ENCODE measurements around the gene TREML4. TPM values are rescaled to one million over a fixed set of nuclear protein-coding genes. Genes with fewer than 3 reads are reported as not detected.
A peak's percentile ranks its signal among the peaks of the same experiment; 100 is the strongest.

The TREML4 gene
- total RNA-seq, 1 donor from 2014 or later: not detected

GRCh38 chr6:41275489-41275888 is 47.3 kb downstream of the TREML4 start:
- no peak overlapping the region for H3K4me3 ChIP-seq (ENCODE audit: low read depth, low read length)
- TF ChIP-seq, protein P1, sequence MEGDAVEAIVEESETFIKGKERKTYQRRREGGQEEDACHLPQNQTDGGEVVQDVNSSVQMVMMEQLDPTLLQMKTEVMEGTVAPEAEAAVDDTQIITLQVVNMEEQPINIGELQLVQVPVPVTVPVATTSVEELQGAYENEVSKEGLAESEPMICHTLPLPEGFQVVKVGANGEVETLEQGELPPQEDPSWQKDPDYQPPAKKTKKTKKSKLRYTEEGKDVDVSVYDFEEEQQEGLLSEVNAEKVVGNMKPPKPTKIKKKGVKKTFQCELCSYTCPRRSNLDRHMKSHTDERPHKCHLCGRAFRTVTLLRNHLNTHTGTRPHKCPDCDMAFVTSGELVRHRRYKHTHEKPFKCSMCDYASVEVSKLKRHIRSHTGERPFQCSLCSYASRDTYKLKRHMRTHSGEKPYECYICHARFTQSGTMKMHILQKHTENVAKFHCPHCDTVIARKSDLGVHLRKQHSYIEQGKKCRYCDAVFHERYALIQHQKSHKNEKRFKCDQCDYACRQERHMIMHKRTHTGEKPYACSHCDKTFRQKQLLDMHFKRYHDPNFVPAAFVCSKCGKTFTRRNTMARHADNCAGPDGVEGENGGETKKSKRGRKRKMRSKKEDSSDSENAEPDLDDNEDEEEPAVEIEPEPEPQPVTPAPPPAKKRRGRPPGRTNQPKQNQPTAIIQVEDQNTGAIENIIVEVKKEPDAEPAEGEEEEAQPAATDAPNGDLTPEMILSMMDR (IDR thresholded peaks at IDR 0.05; ENCODE audit: insufficient read depth, low read length, poor library complexity, severe bottlenecking): no peak
- no peaks in the 10 kb centered on the region for H3K27me3 ChIP-seq (ENCODE audit: control insufficient read depth, insufficient read depth, low read length)
- no peaks in the 10 kb centered on the region for H3K36me3 ChIP-seq (ENCODE audit: control insufficient read depth, insufficient read depth, low read length)
- DNase-seq (ENCODE audit: low read depth): no peak

DNA sequence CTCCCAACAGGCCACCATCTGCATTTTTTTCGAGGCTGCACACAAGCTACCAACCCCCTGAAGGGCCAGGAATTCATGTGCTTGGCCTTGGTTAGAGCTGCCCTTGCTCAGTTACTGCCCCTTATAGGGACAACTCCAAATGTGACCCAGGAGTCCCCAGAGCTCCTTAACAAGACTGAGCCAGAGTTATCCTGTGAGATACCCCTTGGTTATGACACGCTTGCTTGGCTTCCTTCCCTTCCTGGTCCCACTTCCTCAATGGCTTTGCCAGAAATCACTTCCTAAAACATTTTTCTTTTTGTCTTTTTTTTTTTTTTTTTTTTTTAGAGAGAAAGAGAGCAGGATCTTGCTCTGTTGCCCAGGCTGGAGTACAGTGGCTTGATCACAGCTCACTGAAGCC is 49.5 kb downstream of the TREML4 start:
- H3K36me3 ChIP-seq (ENCODE audit: control insufficient read depth, insufficient read depth, low read length): no peaks in the 10 kb centered on the region
- TF ChIP-seq, protein P1 (IDR thresholded peaks at IDR 0.05; ENCODE audit: insufficient read depth, low read length, poor library complexity, severe bottlenecking): no peak
- no peak overlapping the region for H3K4me3 ChIP-seq (ENCODE audit: low read depth, low read length)
- DNase-seq (ENCODE audit: low read depth): no peak
- no peaks in the 10 kb centered on the region for H3K27me3 ChIP-seq (ENCODE audit: control insufficient read depth, insufficient read depth, low read length)

- TF ChIP-seq, protein P1 (IDR thresholded peaks at IDR 0.05; ENCODE audit: insufficient read depth, low read length, poor library complexity, severe bottlenecking): peak; percentile 66
- Histone ChIP-seq H3K36me3 (ENCODE audit: control insufficient read depth, insufficient read depth, low read length) (no peaks in the 10 kb centered on the region), H3K4me3 (ENCODE audit: low read depth, low read length) (no peak overlapping the region), H3K27me3 (ENCODE audit: control insufficient read depth, insufficient read depth, low read length) (no peaks in the 10 kb centered on the region)
- DNase-seq (ENCODE audit: low read depth): no peak
Observed at GRCh38 chr6:41278699-41279405, 50.7 kb downstream of the TREML4 start.

DNA sequence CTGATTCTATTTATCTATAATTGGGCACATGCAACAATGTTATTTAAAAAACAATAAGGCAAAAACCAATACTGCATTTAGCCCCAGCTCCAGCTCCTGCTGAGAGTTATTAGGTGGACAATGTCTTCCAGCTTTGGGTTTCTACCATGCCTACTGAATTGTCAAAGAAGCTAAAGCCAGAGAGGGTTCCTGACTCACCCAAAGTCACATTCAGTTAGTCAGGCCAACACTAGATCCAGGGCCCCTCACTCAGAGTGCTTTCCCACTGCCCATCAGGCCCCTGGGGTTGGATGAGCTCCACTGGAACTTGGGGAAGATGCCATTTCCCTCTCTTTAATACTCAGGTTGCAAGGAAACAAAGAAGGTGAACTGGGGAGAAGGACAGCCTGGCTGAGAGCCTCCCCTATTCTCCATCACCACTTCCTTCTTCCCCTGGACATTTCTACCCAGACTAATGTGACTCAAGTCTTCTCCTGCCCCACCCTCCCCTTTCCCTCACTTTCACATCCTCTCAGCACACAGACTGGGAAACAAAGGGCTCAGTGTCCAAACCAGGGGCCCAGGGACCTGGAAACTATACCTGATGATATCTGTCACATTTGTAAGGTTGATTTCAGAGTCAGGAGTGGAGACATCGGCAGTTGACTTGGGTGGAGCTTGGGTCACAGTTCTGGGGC is 52.4 kb downstream of the TREML4 start:
- H3K36me3 ChIP-seq (ENCODE audit: control insufficient read depth, insufficient read depth, low read length): no peaks in the 10 kb centered on the region
- no peak for DNase-seq (ENCODE audit: low read depth)
- TF ChIP-seq, protein P1 (IDR thresholded peaks at IDR 0.05; ENCODE audit: insufficient read depth, low read length, poor library complexity, severe bottlenecking): no peak
- H3K27me3 ChIP-seq (ENCODE audit: control insufficient read depth, insufficient read depth, low read length): no peaks in the 10 kb centered on the region
- no peak overlapping the region for H3K4me3 ChIP-seq (ENCODE audit: low read depth, low read length)

DNA sequence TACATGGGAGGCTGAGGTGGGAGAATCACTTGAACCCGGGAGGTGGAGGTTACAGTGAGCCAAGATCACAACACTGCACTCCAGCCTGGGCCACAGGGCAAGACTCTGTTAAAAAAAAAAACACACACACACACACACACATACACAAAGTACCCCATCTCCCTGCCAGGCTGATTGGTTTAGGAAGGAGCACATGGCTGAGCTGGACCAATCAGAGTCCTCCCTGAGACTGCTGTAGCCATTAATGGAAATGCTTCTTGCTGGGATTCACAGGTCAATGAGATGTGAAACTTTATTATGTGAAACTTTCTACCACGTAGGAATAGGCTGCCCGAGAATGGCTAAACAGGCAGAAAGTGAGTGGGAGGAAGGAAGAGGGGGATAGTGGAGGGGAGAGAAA is 55.5 kb downstream of the TREML4 start:
- no peaks in the 10 kb centered on the region for H3K27me3 ChIP-seq (ENCODE audit: control insufficient read depth, insufficient read depth, low read length)
- no peak for DNase-seq (ENCODE audit: low read depth)
- H3K4me3 ChIP-seq (ENCODE audit: low read depth, low read length): no peak overlapping the region
- TF ChIP-seq, protein P1 (IDR thresholded peaks at IDR 0.05; ENCODE audit: insufficient read depth, low read length, poor library complexity, severe bottlenecking): no peak
- no peaks in the 10 kb centered on the region for H3K36me3 ChIP-seq (ENCODE audit: control insufficient read depth, insufficient read depth, low read length)

Data from kidney epithelial cell (primary cell).